Fibroblast of lung (primary cell): ENCODE results near the gene PDCD10.

ENCODE experiments used
- EZH2 ChIP-seq: IDR thresholded peaks from 2 replicates; pipeline ENCODE4 v1.5.1; 2012; ENCODE audit warnings: low read length, control low read depth, mild to moderate bottlenecking; ENCODE audit errors: missing control alignments
- TF ChIP-seq, protein P1 (sequence below), 2 donors: IDR thresholded peaks in 1 of 2; conservative IDR thresholded peaks in 1 of 2; 1 replicate in 1 of 2; 2 replicates in 1 of 2; pipeline ENCODE4 v1.5.1; 2011 to 2012; ENCODE audit warnings: low read length in 2 of 2, control low read depth in 1 of 2, inconsistent platforms in 1 of 2, low read depth in 1 of 2, mild to moderate bottlenecking in 1 of 2

DNA sequence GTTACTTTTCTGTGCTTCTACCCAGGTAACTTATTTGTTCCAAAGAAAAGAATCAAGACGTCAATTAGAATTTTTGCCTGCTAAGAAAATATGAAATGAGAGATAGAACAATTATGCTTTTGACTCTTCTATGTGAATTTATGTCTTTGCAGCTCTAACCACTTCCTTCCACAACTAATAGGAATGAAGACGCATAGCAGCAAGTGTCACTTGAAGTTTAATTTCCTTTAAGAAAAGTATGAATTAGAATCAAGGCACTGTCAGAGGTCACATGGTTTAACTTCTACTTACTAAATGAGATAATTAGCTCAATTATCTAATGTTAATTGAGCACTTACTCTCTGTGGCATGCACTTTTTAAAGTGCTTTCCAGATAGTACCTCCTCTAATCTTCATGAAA, 84.2 kb downstream of the PDCD10 start:
- TF ChIP-seq, protein P1, sequence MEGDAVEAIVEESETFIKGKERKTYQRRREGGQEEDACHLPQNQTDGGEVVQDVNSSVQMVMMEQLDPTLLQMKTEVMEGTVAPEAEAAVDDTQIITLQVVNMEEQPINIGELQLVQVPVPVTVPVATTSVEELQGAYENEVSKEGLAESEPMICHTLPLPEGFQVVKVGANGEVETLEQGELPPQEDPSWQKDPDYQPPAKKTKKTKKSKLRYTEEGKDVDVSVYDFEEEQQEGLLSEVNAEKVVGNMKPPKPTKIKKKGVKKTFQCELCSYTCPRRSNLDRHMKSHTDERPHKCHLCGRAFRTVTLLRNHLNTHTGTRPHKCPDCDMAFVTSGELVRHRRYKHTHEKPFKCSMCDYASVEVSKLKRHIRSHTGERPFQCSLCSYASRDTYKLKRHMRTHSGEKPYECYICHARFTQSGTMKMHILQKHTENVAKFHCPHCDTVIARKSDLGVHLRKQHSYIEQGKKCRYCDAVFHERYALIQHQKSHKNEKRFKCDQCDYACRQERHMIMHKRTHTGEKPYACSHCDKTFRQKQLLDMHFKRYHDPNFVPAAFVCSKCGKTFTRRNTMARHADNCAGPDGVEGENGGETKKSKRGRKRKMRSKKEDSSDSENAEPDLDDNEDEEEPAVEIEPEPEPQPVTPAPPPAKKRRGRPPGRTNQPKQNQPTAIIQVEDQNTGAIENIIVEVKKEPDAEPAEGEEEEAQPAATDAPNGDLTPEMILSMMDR (conservative IDR thresholded peaks at IDR 0.05 in 1 of 2, IDR thresholded peaks at IDR 0.05 in 1 of 2; ENCODE audit: low read depth in 1 of 2, low read length in 2 of 2): no peak
- no peak for TF ChIP-seq EZH2
